ENCODE data around the gene SCN1B.

The SCN1B gene

GRCh38 chr19:35073941-35074340 lies 43.7 kb downstream of the SCN1B start:
- Histone ChIP-seq H3K4me1 (ENCODE audit: insufficient read depth, low read length) (peaks cover 7% of the 10 kb centered on the region), H3K9ac (ENCODE audit: low read depth, low read length) (no peak overlapping the region), H3K9me3 (ENCODE audit: control insufficient read depth, insufficient read depth, low read length) (peaks cover 6% of the 10 kb centered on the region; the same call in 1 of the 2 replicates), H3K36me3 (ENCODE audit: insufficient read depth, low read length) (no peaks in the 10 kb centered on the region)

- Histone ChIP-seq H3K9ac (ENCODE audit: low read depth, low read length) (no peak overlapping the region), H3K36me3 (ENCODE audit: insufficient read depth, low read length) (no peaks in the 10 kb centered on the region), H3K4me1 (ENCODE audit: insufficient read depth, low read length) (peaks cover 1% of the 10 kb centered on the region; the same call in 1 of the 2 replicates), H3K9me3 (ENCODE audit: control insufficient read depth, insufficient read depth, low read length) (peaks cover 6% of the 10 kb centered on the region; the same call in 1 of the 2 replicates)
These were observed 44.3 kb downstream of the SCN1B start for GRCh38 chr19:35074426-35075201.

- H3K9me3 ChIP-seq (ENCODE audit: control insufficient read depth, insufficient read depth, low read length) = peaks cover 4% of the 10 kb centered on the region; the same call in 1 of the 2 replicates
- H3K9ac ChIP-seq (ENCODE audit: low read depth, low read length) = no peak overlapping the region
- no peaks in the 10 kb centered on the region for H3K4me1 ChIP-seq (ENCODE audit: insufficient read depth, low read length)
- no peaks in the 10 kb centered on the region for H3K36me3 ChIP-seq (ENCODE audit: insufficient read depth, low read length)
These were observed 45.1 kb downstream of the SCN1B start for GRCh38 chr19:35075202-35076025.

- H3K4me1 ChIP-seq (ENCODE audit: insufficient read depth, low read length) = no peaks in the 10 kb centered on the region
- H3K9me3 ChIP-seq (ENCODE audit: control insufficient read depth, insufficient read depth, low read length) = no peaks in the 10 kb centered on the region
- no peak overlapping the region for H3K9ac ChIP-seq (ENCODE audit: low read depth, low read length)
- no peaks in the 10 kb centered on the region for H3K36me3 ChIP-seq (ENCODE audit: insufficient read depth, low read length)
These were observed 45.7 kb downstream of the SCN1B start for GRCh38 chr19:35076026-35076370.

- Histone ChIP-seq H3K4me1 (ENCODE audit: insufficient read depth, low read length) (no peaks in the 10 kb centered on the region), H3K9me3 (ENCODE audit: control insufficient read depth, insufficient read depth, low read length) (no peaks in the 10 kb centered on the region), H3K9ac (ENCODE audit: low read depth, low read length) (no peak overlapping the region), H3K36me3 (ENCODE audit: insufficient read depth, low read length) (no peaks in the 10 kb centered on the region)
These were observed 46.4 kb downstream of the SCN1B start for GRCh38 chr19:35076657-35077056.

- H3K9me3 ChIP-seq (ENCODE audit: control insufficient read depth, insufficient read depth, low read length) = no peaks in the 10 kb centered on the region
- H3K9ac ChIP-seq (ENCODE audit: low read depth, low read length) = no peak overlapping the region
- H3K36me3 ChIP-seq (ENCODE audit: insufficient read depth, low read length) = no peaks in the 10 kb centered on the region
- H3K4me1 ChIP-seq (ENCODE audit: insufficient read depth, low read length) = no peaks in the 10 kb centered on the region
These were observed 47.3 kb downstream of the SCN1B start for GRCh38 chr19:35077411-35078223.

GRCh38 chr19:35079826-35080225 lies 49.6 kb downstream of the SCN1B start:
- H3K4me1 ChIP-seq (ENCODE audit: insufficient read depth, low read length) = no peaks in the 10 kb centered on the region; the same call in 1 of the 2 replicates
- no peaks in the 10 kb centered on the region for H3K9me3 ChIP-seq (ENCODE audit: control insufficient read depth, insufficient read depth, low read length)
- no peak overlapping the region for H3K9ac ChIP-seq (ENCODE audit: low read depth, low read length)
- no peaks in the 10 kb centered on the region for H3K36me3 ChIP-seq (ENCODE audit: insufficient read depth, low read length)

- no peak overlapping the region for H3K9ac ChIP-seq (ENCODE audit: low read depth, low read length)
- no peaks in the 10 kb centered on the region for H3K9me3 ChIP-seq (ENCODE audit: control insufficient read depth, insufficient read depth, low read length)
- H3K4me1 ChIP-seq (ENCODE audit: insufficient read depth, low read length) = no peaks in the 10 kb centered on the region; the same call in 1 of the 2 replicates
- H3K36me3 ChIP-seq (ENCODE audit: insufficient read depth, low read length) = no peaks in the 10 kb centered on the region
These were observed 50.4 kb downstream of the SCN1B start for GRCh38 chr19:35080613-35081170.

GRCh38 chr19:35081201-35081600 lies 50.9 kb downstream of the SCN1B start:
- Histone ChIP-seq H3K9ac (ENCODE audit: low read depth, low read length) (no peak overlapping the region), H3K4me1 (ENCODE audit: insufficient read depth, low read length) (no peaks in the 10 kb centered on the region; the same call in 1 of the 2 replicates), H3K9me3 (ENCODE audit: control insufficient read depth, insufficient read depth, low read length) (no peaks in the 10 kb centered on the region), H3K36me3 (ENCODE audit: insufficient read depth, low read length) (no peaks in the 10 kb centered on the region)

- Histone ChIP-seq H3K36me3 (ENCODE audit: insufficient read depth, low read length) (no peaks in the 10 kb centered on the region), H3K9me3 (ENCODE audit: control insufficient read depth, insufficient read depth, low read length) (no peaks in the 10 kb centered on the region), H3K9ac (ENCODE audit: low read depth, low read length) (no peak overlapping the region; the same call in 1 of the 2 replicates), H3K4me1 (ENCODE audit: insufficient read depth, low read length) (peaks cover 11% of the 10 kb centered on the region)
These were observed 53.6 kb downstream of the SCN1B start for GRCh38 chr19:35083691-35084508.

GRCh38 chr19:35084509-35084762 lies 54.2 kb downstream of the SCN1B start:
- Histone ChIP-seq H3K4me1 (ENCODE audit: insufficient read depth, low read length) (peaks cover 11% of the 10 kb centered on the region), H3K36me3 (ENCODE audit: insufficient read depth, low read length) (no peaks in the 10 kb centered on the region), H3K9ac (ENCODE audit: low read depth, low read length) (no peak overlapping the region), H3K9me3 (ENCODE audit: control insufficient read depth, insufficient read depth, low read length) (no peaks in the 10 kb centered on the region)

- Histone ChIP-seq H3K36me3 (ENCODE audit: insufficient read depth, low read length) (no peaks in the 10 kb centered on the region), H3K9me3 (ENCODE audit: control insufficient read depth, insufficient read depth, low read length) (no peaks in the 10 kb centered on the region), H3K4me1 (ENCODE audit: insufficient read depth, low read length) (peaks cover 15% of the 10 kb centered on the region), H3K9ac (ENCODE audit: low read depth, low read length) (no peak overlapping the region)
These were observed 55.7 kb downstream of the SCN1B start for GRCh38 chr19:35085947-35086346.

- Histone ChIP-seq H3K9ac (ENCODE audit: low read depth, low read length) (no peak overlapping the region), H3K4me1 (ENCODE audit: insufficient read depth, low read length) (peaks cover 15% of the 10 kb centered on the region), H3K36me3 (ENCODE audit: insufficient read depth, low read length) (no peaks in the 10 kb centered on the region), H3K9me3 (ENCODE audit: control insufficient read depth, insufficient read depth, low read length) (no peaks in the 10 kb centered on the region)
These were observed 56.2 kb downstream of the SCN1B start for GRCh38 chr19:35086455-35086854.

All from ES-I3 (cell line).